SK-N-SH (cell line): ENCODE data around the gene MMP24OS. TPM values are rescaled to one million over a fixed set of nuclear protein-coding genes. Genes with fewer than 3 reads are reported as not detected.

Experiments used
- CTCF ChIA-PET: fragments of 300-600, 350-600 bp; formaldehyde crosslinking; extraction: SDS; loops from one replicate; lab custom pipeline; 2021; lab: Yijun Ruan, JAX
- POLR2A ChIA-PET: fragments of 350-600 bp; sonication (Branson Sonifier 250); formaldehyde crosslinking; extraction: SDS; loops from one replicate; lab custom pipeline; 2020; ENCODE audit warnings: antibody characterized with exemption, inconsistent platforms; lab: Yijun Ruan, JAX
- DNase-seq: peaks from one replicate; pipeline ENCODE4 v3.0.0; 2012
- H2AFZ ChIP-seq: fragments of 200-600 bp; sonication (generic); 2 replicates; pipeline ENCODE4 v1.8.1; 2016; ENCODE audit warnings: antibody characterized with exemption, mild to moderate bottlenecking, low read depth
- H3F3A ChIP-seq: fragments of 200-600 bp; sonication (generic); replicated peaks from 2 replicates; pipeline ENCODE3; 2016; ENCODE audit warnings: antibody characterized with exemption, mild to moderate bottlenecking; ENCODE audit not compliant: insufficient read depth
- H3K27ac ChIP-seq, 2 experiments: fragments of 200-500 bp in 1 of 2; fragments of 200-600 bp in 1 of 2; sonication (Bioruptor generic) in 1 of 2; sonication (generic), shearing (Covaris generic) in 1 of 2; 2 replicates each; pipeline versions ENCODE4 v1.5.1 to v1.6.1; 2014 to 2016; ENCODE audit warnings: low read depth in 2 of 2, inconsistent platforms in 1 of 2, low read length in 1 of 2, mild to moderate bottlenecking in 1 of 2, mixed read lengths in 1 of 2
- H3K27me3 ChIP-seq: fragments of 200-600 bp; sonication (generic), shearing (Covaris generic); 2 replicates; pipeline ENCODE4 v1.6.1; 2016; ENCODE audit warnings: mixed run types; ENCODE audit not compliant: insufficient read depth
- H3K36me3 ChIP-seq, 2 experiments: fragments of 200-500 bp in 1 of 2; fragments of 200-600 bp in 1 of 2; sonication (Bioruptor generic) in 1 of 2; sonication (generic) in 1 of 2; replicated peaks in 1 of 2; 2 replicates each; pipeline versions ENCODE3 to v1.5.1; 2014 to 2016; ENCODE audit warnings: low read length in 1 of 2, mild to moderate bottlenecking in 1 of 2; ENCODE audit not compliant: insufficient read depth in 2 of 2, control insufficient read depth in 1 of 2
- H3K4me1 ChIP-seq, 2 experiments: fragments of 200-500 bp in 1 of 2; fragments of 200-600 bp in 1 of 2; sonication (Bioruptor generic) in 1 of 2; sonication (generic), shearing (Covaris generic) in 1 of 2; 2 replicates each; pipeline versions ENCODE4 v1.5.1 to v1.6.1; 2014 to 2016; ENCODE audit warnings: low read depth in 1 of 2, low read length in 1 of 2, mixed run types in 1 of 2; ENCODE audit not compliant: insufficient read depth in 2 of 2, control insufficient read depth in 1 of 2
- H3K4me2 ChIP-seq: fragments of 200-600 bp; sonication (generic), shearing (Covaris generic); 2 replicates; pipeline ENCODE4 v1.6.1; 2017; ENCODE audit warnings: mixed run types
- H3K4me3 ChIP-seq, 2 experiments: fragments of 200-500 bp in 1 of 2; fragments of 200-600 bp in 1 of 2; sonication (Bioruptor generic) in 1 of 2; sonication (generic), shearing (Covaris generic) in 1 of 2; 2 replicates each; pipeline versions ENCODE4 v1.5.1 to v1.8.1; 2014 to 2016; ENCODE audit warnings: low read depth in 2 of 2, inconsistent platforms in 1 of 2, low read length in 1 of 2, mild to moderate bottlenecking in 1 of 2, mixed read lengths in 1 of 2, moderate library complexity in 1 of 2
- H3K79me2 ChIP-seq: fragments of 200-600 bp; sonication (generic); 2 replicates; pipeline ENCODE4 v1.8.1; 2017; ENCODE audit warnings: mild to moderate bottlenecking; ENCODE audit not compliant: insufficient read depth
- H3K9ac ChIP-seq: fragments of 200-600 bp; sonication (generic); 2 replicates; pipeline ENCODE4 v1.6.1; 2017; ENCODE audit warnings: mixed run types
- H3K9me2 ChIP-seq: fragments of 200-600 bp; sonication (generic); 2 replicates; pipeline ENCODE4 v1.6.1; 2017; ENCODE audit warnings: mixed run types
- H3K9me3 ChIP-seq: fragments of 200-600 bp; sonication (generic); 2 replicates; pipeline ENCODE4 v1.6.1; 2017; ENCODE audit warnings: mixed run types, mild to moderate bottlenecking, moderate library complexity
- H4K20me1 ChIP-seq: fragments of 200-600 bp; sonication (generic); 2 replicates; pipeline ENCODE4 v1.6.1; 2017; ENCODE audit warnings: mild to moderate bottlenecking, mixed run types; ENCODE audit not compliant: insufficient read depth
- EP300 ChIP-seq, 2 experiments: IDR thresholded peaks; 2 replicates each; pipeline versions ENCODE4 v1.4.0 to v1.6.1; 2012; ENCODE audit warnings: borderline replicate concordance in 1 of 2, low read depth in 1 of 2, low read length in 1 of 2
- EZH2phosphoT487 ChIP-seq: fragments of 200-600 bp; sonication (generic); IDR thresholded peaks from 2 replicates; pipeline ENCODE4 v1.6.1; 2017; ENCODE audit warnings: low read depth, mixed run types, mild to moderate bottlenecking, antibody characterized with exemption, moderate library complexity, borderline replicate concordance
- FOXM1 ChIP-seq: IDR thresholded peaks from 2 replicates; pipeline ENCODE4 v1.4.0; 2012; ENCODE audit warnings: low read depth, mild to moderate bottlenecking
- GATA2 ChIP-seq: sonication (generic); formaldehyde crosslinking; IDR thresholded peaks from 2 replicates; pipeline ENCODE4 v1.5.0; 2020; ENCODE audit warnings: mild to moderate bottlenecking, missing genetic modification reagents
- MAX ChIP-seq: IDR thresholded peaks from 2 replicates; pipeline ENCODE4 v1.4.0; 2012; ENCODE audit warnings: low read depth
- MEF2A ChIP-seq: IDR thresholded peaks from 2 replicates; pipeline ENCODE4 v1.4.0; 2012; ENCODE audit warnings: low read depth, borderline replicate concordance
- NFIC ChIP-seq: IDR thresholded peaks from 2 replicates; pipeline ENCODE4 v1.4.0; 2012; ENCODE audit warnings: borderline replicate concordance
- NRF1 ChIP-seq: IDR thresholded peaks from 2 replicates; pipeline ENCODE4 v1.6.1; 2012; ENCODE audit warnings: low read depth, mild to moderate bottlenecking, low read length
- POLR2AphosphoS5 ChIP-seq: IDR thresholded peaks from 2 replicates; pipeline ENCODE4 v1.6.1; 2012; ENCODE audit warnings: low read depth, low read length
- RAD21 ChIP-seq: IDR thresholded peaks from 2 replicates; pipeline ENCODE4 v1.6.1; 2012; ENCODE audit warnings: mild to moderate bottlenecking, low read length
- RCOR1 ChIP-seq: fragments of 150-350 bp; IDR thresholded peaks from 2 replicates; pipeline ENCODE4 v1.6.1; 2017; ENCODE audit warnings: antibody characterized with exemption, low read length
- SMC3 ChIP-seq: IDR thresholded peaks from 2 replicates; pipeline ENCODE4 v1.6.1; 2012; ENCODE audit warnings: low read depth, low read length, improper control_type of control experiment
- TAF1 ChIP-seq: IDR thresholded peaks from 2 replicates; pipeline ENCODE4 v1.6.1; 2012; ENCODE audit warnings: low read depth, mild to moderate bottlenecking, low read length, moderate library complexity, borderline replicate concordance
- USF2 ChIP-seq: fragments of 150-350 bp; IDR thresholded peaks from 2 replicates; pipeline ENCODE4 v1.6.1; 2017; ENCODE audit warnings: antibody characterized with exemption, low read length, low read depth, borderline replicate concordance
- WGBS: methylation state at CpG from one replicate; pipeline ENCODE4 v1.1.6; 2017; ENCODE audit warnings: low lambda C conversion rate; 5-methylcytosine and 5-hydroxymethylcytosine counted together
- polyA plus RNA-seq, 3 experiments: library from polyadenylated mRNA; depleted of rRNA; stranded (reverse); fragments of >200 nt; gene quantifications; 2 replicates each; pipeline ENCODE4 v1.2.3, GENCODE V29; 2012
- TF ChIP-seq, protein P1 (sequence below): IDR thresholded peaks from 2 replicates; pipeline ENCODE4 v1.4.0; 2012; ENCODE audit warnings: low read depth, borderline replicate concordance

Gene MMP24OS
- polyA plus RNA-seq, 1 of the 3 experiments (the other 2 are of a cell fraction) = 53.1 TPM

- TF ChIP-seq FOXM1 (no peak), MEF2A (no peak), NFIC (no peak), RAD21 (no peak), SMC3 (no peak)
- TF ChIP-seq, protein P1, sequence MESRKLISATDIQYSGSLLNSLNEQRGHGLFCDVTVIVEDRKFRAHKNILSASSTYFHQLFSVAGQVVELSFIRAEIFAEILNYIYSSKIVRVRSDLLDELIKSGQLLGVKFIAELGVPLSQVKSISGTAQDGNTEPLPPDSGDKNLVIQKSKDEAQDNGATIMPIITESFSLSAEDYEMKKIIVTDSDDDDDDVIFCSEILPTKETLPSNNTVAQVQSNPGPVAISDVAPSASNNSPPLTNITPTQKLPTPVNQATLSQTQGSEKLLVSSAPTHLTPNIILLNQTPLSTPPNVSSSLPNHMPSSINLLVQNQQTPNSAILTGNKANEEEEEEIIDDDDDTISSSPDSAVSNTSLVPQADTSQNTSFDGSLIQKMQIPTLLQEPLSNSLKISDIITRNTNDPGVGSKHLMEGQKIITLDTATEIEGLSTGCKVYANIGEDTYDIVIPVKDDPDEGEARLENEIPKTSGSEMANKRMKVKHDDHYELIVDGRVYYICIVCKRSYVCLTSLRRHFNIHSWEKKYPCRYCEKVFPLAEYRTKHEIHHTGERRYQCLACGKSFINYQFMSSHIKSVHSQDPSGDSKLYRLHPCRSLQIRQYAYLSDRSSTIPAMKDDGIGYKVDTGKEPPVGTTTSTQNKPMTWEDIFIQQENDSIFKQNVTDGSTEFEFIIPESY = no peak
These were observed 20.3 kb upstream of the MMP24OS start (continued) for GRCh38 chr20:35298264-35298663.

GRCh38 chr20:35297740-35298139 is 19.8 kb upstream of the MMP24OS start:
- H3F3A ChIP-seq = peaks cover 4% of the 10 kb centered on the region
- POLR2A ChIA-PET = no interaction called here
- 97% methylated on average over 12 of the region's 14 CpGs for WGBS
- TF ChIP-seq POLR2AphosphoS5 = no peak
- no peak for TF ChIP-seq GATA2 (CRISPR knock-in tag)
- no peak for TF ChIP-seq NRF1
- no peak for TF ChIP-seq USF2
- no peak for TF ChIP-seq MEF2A
- TF ChIP-seq NFIC = no peak
- no peak for TF ChIP-seq RCOR1
- TF ChIP-seq MAX = no peak
- no peak for TF ChIP-seq EP300 (IDR thresholded peaks at IDR 0.05; ENCODE audit: borderline replicate concordance in 1 of 2, low read depth in 1 of 2, low read length in 1 of 2)
- TF ChIP-seq EZH2phosphoT487 = no peak
- no peak for TF ChIP-seq TAF1
- TF ChIP-seq, all 33 proteins: peak for 0
- Histone ChIP-seq H3K4me1 (peaks cover 7 to 19% of the 10 kb centered on the region in 2 experiments; a peak in 2 of 4 replicates), H3K9ac (no peak overlapping the region), H2AFZ (no peak overlapping the region), H3K9me3 (no peaks in the 10 kb centered on the region), H3K27me3 (no peaks in the 10 kb centered on the region), H3K4me3 (no peak overlapping the region), H4K20me1 (no peaks in the 10 kb centered on the region), H3K4me2 (no peak overlapping the region), H3K9me2 (no peaks in the 10 kb centered on the region), H3K79me2 (no peaks in the 10 kb centered on the region), H3K36me3 (no peaks in the 10 kb centered on the region), H3K27ac (no peak overlapping the region; a peak in 1 of 4 replicates)
- DNase-seq = no peak
- CTCF ChIA-PET = interaction anchor here (0.6 to 16.5 kb wide), 2 partner anchors 145 to 1142 kb away, joined by 3 to 323 read pairs; partner anchors contain the start of gene GDF5
